K562 (cell line): ENCODE results near the gene ITGB2. TPM values are rescaled to one million over a fixed set of nuclear protein-coding genes. Genes with fewer than 3 reads are reported as not detected.
A peak's percentile ranks its signal among the peaks of the same experiment; 100 is the strongest.

Experiments used
- ATF2 ChIP-seq: sonication (generic); formaldehyde crosslinking; IDR thresholded peaks from 2 replicates; pipeline ENCODE4 v1.8.1; 2022; ENCODE audit warnings: missing genetic modification reagents
- BCOR ChIP-seq: fragments of 450-650 bp; IDR thresholded peaks from 2 replicates; pipeline ENCODE4 v1.6.1; 2016
- CHAMP1 ChIP-seq: fragments of 450-650 bp; IDR thresholded peaks from 2 replicates; pipeline ENCODE4 v1.6.1; 2016; ENCODE audit warnings: mild to moderate bottlenecking
- E2F8 ChIP-seq: fragments of 450-650 bp; IDR thresholded peaks from 2 replicates; pipeline ENCODE4 v1.7.1; 2018; ENCODE audit warnings: mild to moderate bottlenecking, low read depth; ENCODE audit not compliant: partially characterized antibody
- HBP1 ChIP-seq: fragments of 450-650 bp; formaldehyde crosslinking; IDR thresholded peaks from 2 replicates; pipeline ENCODE4 v1.4.0; 2022; ENCODE audit warnings: missing genetic modification characterization
- HMGN3 ChIP-seq: IDR thresholded peaks from 2 replicates; pipeline ENCODE4 v1.6.1; 2011; ENCODE audit warnings: borderline replicate concordance, low read depth, mild to moderate bottlenecking, mixed read lengths, low read length; ENCODE audit not compliant: insufficient read length; ENCODE audit errors: extremely low read depth
- HNRNPLL ChIP-seq: fragments of 200-400 bp; formaldehyde crosslinking; IDR thresholded peaks from 2 replicates; pipeline ENCODE4 v1.6.1; 2017; ENCODE audit warnings: low read length, low read depth, mild to moderate bottlenecking; ENCODE audit not compliant: poor library complexity, severe bottlenecking
- MAFK ChIP-seq: IDR thresholded peaks from 2 replicates; pipeline ENCODE4 v1.6.1; 2011; ENCODE audit warnings: low read length, improper control_type of control experiment
- MXI1 ChIP-seq: IDR thresholded peaks from 2 replicates; pipeline ENCODE4 v1.6.1; 2011; ENCODE audit warnings: low read depth, mild to moderate bottlenecking, improper control_type of control experiment, low read length
- NFYB ChIP-seq: IDR thresholded peaks from 2 replicates; pipeline ENCODE4 v1.6.1; 2011; ENCODE audit warnings: mild to moderate bottlenecking, moderate library complexity; ENCODE audit not compliant: insufficient read length; ENCODE audit errors: extremely low read depth
- PKNOX1 ChIP-seq: fragments of 450-650 bp; IDR thresholded peaks from 2 replicates; pipeline ENCODE4 v1.6.1; 2016
- SRSF3 ChIP-seq: fragments of 200-400 bp; formaldehyde crosslinking; IDR thresholded peaks from 2 replicates; pipeline ENCODE4 v1.6.1; 2016; ENCODE audit warnings: mild to moderate bottlenecking, low read length, moderate library complexity; ENCODE audit not compliant: insufficient read depth
- TAF15 ChIP-seq: fragments of 200-400 bp; formaldehyde crosslinking; IDR thresholded peaks from 2 replicates; pipeline ENCODE4 v1.6.1; 2017; ENCODE audit warnings: mild to moderate bottlenecking, low read depth, low read length, moderate library complexity
- ZNF280A ChIP-seq: fragments of 450-650 bp; IDR thresholded peaks from 2 replicates; pipeline ENCODE4 v1.6.1; 2018; ENCODE audit warnings: mild to moderate bottlenecking, low read depth; ENCODE audit not compliant: partially characterized antibody
- ZNF589 ChIP-seq: fragments of 200-800 bp; sonication (Bioruptor generic); IDR thresholded peaks from 2 replicates; pipeline ENCODE4 v1.6.1; 2016; ENCODE audit warnings: low read depth, missing genetic modification characterization, missing compliant biosample characterization
- polyA plus RNA-seq, 8 experiments: library from polyadenylated mRNA; depleted of rRNA in 4 of 8; stranded (reverse) in 5 of 8; unstranded in 3 of 8; fragments of >200 nt; fragmentation: Nextera tagmentation in 2 of 8; fragmentation: Illumina TruSeq in 1 of 8; extraction: Ambion mirVana in 2 of 8; extraction: Trizol in 1 of 8; gene quantifications; 2 replicates each; pipeline versions ENCODE4 v1.2.1 to v1.2.3, GENCODE V29; 2011 to 2014; ENCODE audit warnings: inconsistent platforms in 1 of 8, missing spikeins in 1 of 8
- total RNA-seq, 7 experiments: library from RNA; depleted of rRNA in 6 of 7; stranded (reverse); fragments of >200 nt in 6 of 7; fragmentation: Illumina TruSeq in 2 of 7; extraction: Trizol in 2 of 7; gene quantifications; 2 replicates each; pipeline versions ENCODE4 v1.2.1 to v1.2.3, GENCODE V29; 2011 to 2021; ENCODE audit warnings: low replicate concordance in 1 of 7

The ITGB2 gene
- total and polyA plus RNA-seq, 9 of the 15 experiments (the other 6 are each of a cell fraction or from before 2014, with no cell fraction given) = 0.07 to 1.3 (median 0.51) TPM; not detected in 2

GRCh38 chr21:44845418-44846223, 75.1 kb downstream of the ITGB2 start (continued):
- peak; percentile 63; the same call in 1 of the 2 replicates for TF ChIP-seq ZNF589 (CRISPR knock-in tag)
- TF ChIP-seq NFYB = no peak
- TF ChIP-seq CHAMP1 = no peak
- TF ChIP-seq TAF15 = no peak
- TF ChIP-seq MXI1 = no peak
- TF ChIP-seq BCOR = peak; percentile 67; the same call in 1 of the 2 replicates
- TF ChIP-seq PKNOX1 = no peak
- TF ChIP-seq HNRNPLL = no peak
- no peak for TF ChIP-seq MAFK
- no peak for TF ChIP-seq ATF2 (CRISPR knock-in tag)
- TF ChIP-seq SRSF3 = no peak
- TF ChIP-seq E2F8 = no peak
- TF ChIP-seq HBP1 (CRISPR knock-in tag) = no peak
- TF ChIP-seq ZNF280A = no peak
- TF ChIP-seq HMGN3 = peak; percentile 60
